ENCODE data around the gene GPRC5B.

Gene GPRC5B

GRCh38 chr16:19896951-19897350 is 12.3 kb upstream of the GPRC5B start:
- DNase-seq (ENCODE audit: low read depth), result no peak

DNA sequence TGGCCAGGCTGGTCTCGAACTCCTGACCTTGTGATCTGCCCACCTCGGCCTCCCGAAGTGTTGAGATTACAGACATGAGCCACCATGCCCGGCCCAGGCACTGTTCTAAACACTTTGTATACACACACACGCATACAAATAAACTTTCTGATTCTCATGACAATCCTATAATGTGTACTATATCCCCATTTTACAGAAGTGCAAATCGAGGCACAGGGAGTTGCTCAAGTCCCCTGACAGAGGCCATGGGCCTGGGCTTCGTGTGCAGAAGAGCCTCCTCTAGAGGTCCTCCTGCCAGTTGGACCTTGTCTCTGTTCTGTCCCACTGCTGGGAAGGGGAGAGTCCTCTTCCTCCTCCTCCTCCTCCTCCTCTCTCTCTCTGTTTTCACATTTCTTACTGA is 9.9 kb upstream of the GPRC5B start:
- DNase-seq (ENCODE audit: low read depth), result no peak

DNA sequence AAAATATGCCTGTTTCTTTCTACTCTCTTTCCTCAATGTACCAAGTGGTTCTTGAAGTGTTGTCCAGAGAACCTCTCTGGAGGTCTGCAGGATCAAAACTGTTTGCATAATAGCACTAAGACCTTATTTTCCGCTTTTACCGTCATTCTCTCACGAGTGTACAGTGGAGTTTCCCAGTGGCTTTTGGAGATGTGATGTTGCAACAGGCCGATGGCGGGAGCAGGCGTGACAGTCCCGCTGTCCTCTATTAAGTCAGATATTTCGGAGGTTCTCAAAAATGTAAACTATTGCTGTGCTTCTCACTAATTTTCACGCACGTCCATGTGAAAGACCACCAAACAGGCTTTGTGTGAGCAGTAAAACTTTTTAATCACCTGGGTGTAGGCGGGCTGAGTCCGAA is 8.3 kb upstream of the GPRC5B start:
- DNase-seq (ENCODE audit: low read depth), result no peak

- no peak for DNase-seq (ENCODE audit: low read depth)
These were observed 6.3 kb upstream of the GPRC5B start for GRCh38 chr16:19890901-19891300.

- no peak for DNase-seq (ENCODE audit: low read depth)
These were observed 4.2 kb upstream of the GPRC5B start for GRCh38 chr16:19888834-19889233.

DNA sequence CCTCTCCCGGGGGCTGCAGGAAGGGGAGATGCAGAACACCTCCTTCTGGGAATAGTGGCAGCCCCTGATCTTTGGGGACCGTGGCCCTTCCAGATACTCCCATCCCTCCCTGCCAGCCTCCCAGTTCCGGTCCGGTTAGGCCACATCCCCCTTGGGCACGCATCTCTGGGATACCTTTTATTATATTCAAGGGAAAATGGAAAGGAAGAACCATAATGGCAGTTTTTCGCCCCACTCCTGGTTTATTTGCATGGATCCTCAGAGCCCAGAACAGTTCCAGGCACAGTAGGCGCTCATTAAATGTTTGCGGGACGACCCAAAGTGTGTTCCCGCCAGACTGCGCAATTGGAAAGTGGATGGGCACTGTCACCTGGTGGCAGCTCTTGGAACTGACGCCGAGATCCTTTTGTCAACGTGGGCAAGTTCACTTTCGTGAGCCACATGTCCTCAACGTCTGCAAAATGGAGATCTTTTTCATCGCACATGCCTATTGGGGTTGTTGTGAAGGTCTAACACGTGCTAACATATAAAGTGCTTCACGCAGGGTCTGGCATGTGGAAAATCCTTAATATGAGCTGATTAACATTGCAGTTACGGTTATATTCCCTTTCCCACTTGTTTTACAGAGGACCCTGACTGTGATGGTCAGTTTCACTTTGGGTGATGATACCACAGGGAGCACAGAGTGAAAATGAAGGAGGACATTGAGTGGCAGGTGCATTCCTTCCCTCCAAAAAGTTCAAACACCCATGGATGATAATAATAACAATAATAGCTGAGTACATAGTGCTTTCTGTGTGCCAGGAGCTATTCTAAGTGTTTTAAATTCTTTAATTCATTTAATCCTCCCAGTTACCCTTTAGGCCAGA is 1.7 kb upstream of the GPRC5B start:
- DNase-seq (ENCODE audit: low read depth), result peak; percentile 77

- no peak for DNase-seq (ENCODE audit: low read depth)
These were observed 914 bp upstream of the GPRC5B start for GRCh38 chr16:19885451-19886072.

DNA sequence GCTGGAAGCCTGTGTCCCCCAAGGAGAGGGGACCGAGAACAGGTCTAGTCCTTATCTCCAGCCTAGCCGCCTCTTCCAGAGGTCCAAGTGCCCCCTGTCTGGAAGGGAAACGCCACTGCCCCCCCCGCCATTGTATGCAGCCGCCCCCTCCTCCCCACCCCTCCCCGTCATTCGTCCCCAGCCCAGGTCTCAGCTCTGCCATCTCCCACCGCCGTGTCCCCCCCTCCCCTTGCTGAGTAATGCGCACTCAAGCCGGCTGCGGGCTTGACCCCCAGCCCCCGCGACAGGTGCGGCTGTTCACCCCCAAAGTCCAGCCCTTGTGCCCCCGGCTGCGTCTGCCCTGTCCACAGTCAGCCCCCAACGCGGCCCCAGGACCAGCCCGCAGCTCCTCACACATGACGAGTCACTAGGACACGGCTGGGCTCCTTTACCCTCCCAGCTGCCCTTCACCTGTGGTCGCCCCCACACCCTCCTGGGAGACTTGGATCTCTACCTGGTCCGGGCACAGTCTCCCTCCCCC is 622 bp downstream of the GPRC5B start:
- DNase-seq (ENCODE audit: low read depth), result peak; percentile 22

GRCh38 chr16:19883296-19883965 is 1.2 kb downstream of the GPRC5B start:
- DNase-seq (ENCODE audit: low read depth), result peak; percentile 10

- DNase-seq (ENCODE audit: low read depth), result no peak
These were observed 2.0 kb downstream of the GPRC5B start for GRCh38 chr16:19882646-19883045.

- no peak for DNase-seq (ENCODE audit: low read depth)
These were observed 2.5 kb downstream of the GPRC5B start for GRCh38 chr16:19882186-19882585.

- DNase-seq (ENCODE audit: low read depth), result no peak
These were observed 2.9 kb downstream of the GPRC5B start for GRCh38 chr16:19881783-19882182.

GRCh38 chr16:19881028-19881427 is 3.6 kb downstream of the GPRC5B start:
- no peak for DNase-seq (ENCODE audit: low read depth)

DNA sequence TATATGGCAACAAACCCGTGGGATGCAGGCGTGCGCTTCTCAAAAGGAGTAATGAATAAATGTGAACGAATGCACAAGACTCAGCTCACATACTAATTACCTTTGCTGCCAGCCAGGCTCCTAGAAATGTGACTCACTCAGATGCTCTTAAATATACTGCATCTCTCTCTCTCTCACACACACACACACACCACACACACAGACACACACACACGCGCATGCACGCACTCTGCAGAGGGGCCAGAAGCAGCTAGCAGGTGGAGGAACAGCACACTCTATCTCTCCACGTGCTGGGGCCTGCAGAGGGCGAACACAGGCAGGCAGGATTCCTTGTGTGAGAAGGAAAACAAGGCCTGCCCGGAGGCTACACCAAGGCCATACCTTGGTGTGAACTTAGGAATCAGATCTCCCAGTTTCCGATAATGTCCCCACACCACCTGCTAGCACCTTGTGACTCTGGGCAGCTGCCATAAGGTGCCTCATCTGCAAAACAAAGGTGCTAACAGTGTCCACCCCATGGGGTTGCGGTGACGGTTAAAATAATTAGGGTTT is 5.3 kb downstream of the GPRC5B start:
- DNase-seq (ENCODE audit: low read depth), result no peak

DNA sequence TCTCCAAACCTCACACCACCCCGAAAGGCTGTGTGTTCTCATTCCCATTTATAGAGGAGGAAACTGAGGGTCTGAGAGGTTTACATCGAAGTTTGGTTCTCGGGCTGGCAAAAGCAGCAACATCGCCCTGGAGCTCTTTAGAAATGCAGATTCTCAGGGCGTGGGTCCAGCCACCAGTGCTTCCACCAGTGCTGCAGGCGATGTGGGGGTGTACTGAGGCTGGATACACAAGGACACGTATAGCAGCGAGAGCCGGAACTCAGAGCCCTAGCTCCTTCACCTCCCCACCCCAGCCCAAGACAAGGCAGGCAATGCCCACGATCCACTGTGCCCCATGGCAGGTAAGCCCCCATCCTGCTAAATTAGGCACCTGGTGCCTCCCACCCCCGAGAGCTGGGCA is 5.9 kb downstream of the GPRC5B start:
- DNase-seq (ENCODE audit: low read depth), result no peak

- no peak for DNase-seq (ENCODE audit: low read depth)
These were observed 8.1 kb downstream of the GPRC5B start for GRCh38 chr16:19876501-19877059.

DNA sequence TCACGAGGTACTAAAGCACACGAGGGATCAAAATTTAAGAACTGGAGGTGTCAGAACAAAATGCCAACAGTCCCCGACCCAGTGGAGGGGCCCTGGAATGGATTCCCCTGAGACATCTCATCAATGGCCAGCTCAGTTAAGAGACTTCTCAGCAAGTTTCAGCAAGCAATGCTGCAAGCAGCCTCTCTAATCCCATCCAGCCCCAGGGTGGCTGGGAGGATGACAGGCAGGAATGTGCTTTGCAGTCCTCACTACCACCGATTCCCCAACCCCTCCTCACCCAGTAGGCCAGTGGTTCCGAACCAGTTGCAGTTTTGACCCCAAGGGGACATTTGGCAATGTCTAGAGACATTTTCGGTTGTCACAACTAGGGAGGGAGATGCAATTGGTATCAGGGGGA is 8.7 kb downstream of the GPRC5B start:
- no peak for DNase-seq (ENCODE audit: low read depth)

GRCh38 chr16:19874851-19875546 is 9.6 kb downstream of the GPRC5B start:
- no peak for DNase-seq (ENCODE audit: low read depth)

GRCh38 chr16:19874026-19874425 is 10.6 kb downstream of the GPRC5B start:
- no peak for DNase-seq (ENCODE audit: low read depth)

DNA sequence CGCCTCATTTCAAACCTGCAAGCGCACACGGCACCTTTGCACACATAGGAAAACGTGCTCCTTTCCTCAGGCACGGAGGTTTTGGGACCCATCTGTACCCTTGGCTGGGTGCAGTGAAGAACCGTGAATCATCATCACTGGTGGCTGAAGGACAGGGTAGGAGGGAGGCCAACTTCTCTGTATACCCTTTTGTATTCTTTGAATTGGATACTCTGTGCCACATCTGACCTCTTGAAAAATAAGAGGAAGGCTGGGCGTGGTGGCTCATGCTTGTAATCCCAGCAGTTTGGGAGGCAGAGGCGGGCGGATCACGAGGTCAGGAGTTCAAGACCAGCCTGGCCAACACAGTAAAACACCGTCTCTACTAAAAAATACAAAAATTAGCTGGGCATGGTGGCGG is 11.7 kb downstream of the GPRC5B start:
- no peak for DNase-seq (ENCODE audit: low read depth)

DNA sequence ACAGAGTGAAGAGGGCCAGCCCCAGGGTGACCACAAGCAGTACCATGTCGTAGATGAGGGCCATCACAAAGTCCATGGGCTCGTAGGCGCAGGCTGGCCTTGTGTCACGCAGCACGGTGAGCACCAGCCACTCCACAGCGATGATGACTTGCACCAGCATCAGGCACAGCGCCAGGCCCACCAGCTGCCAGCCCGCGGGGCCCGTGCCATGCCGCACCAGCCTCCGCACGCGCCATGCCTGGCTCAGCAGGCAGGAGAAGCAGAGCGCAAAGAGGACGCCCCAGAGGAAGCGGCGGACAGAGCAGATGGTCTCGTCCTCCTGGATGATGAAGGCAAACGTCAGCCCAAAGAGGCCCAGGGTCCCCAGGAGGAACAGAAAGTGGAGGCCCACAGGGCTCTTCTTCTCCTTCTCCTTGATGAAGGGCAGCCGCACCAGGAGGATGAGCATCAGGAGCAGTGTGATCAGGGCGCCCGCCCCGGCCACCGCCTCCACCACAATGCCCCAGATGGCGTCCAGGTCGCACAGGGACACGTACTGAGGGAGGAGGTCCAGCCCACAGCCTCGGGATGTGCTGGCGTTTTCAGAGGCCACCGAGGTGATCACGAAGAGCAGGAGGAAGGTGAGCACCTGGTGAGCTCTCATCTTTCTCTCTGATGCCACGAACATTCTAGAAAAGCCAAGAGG is 12.3 kb downstream of the GPRC5B start:
- no peak for DNase-seq (ENCODE audit: low read depth)
